ENCODE data around the gene SCYL2.

- TF ChIP-seq PATZ1 (CRISPR knock-in tag; IDR thresholded peaks at IDR 0.05; ENCODE audit: borderline replicate concordance) (no peak), ZFP30 (CRISPR knock-in tag; IDR thresholded peaks at IDR 0.05) (no peak), RARB (CRISPR knock-in tag; IDR thresholded peaks at IDR 0.05) (no peak), ARNTL (CRISPR knock-in tag; IDR thresholded peaks at IDR 0.05; ENCODE audit: borderline replicate concordance, low read depth) (no peak), TCF4 (CRISPR knock-in tag; IDR thresholded peaks at IDR 0.05; ENCODE audit: borderline replicate concordance) (no peak), GLIS3 (CRISPR knock-in tag; IDR thresholded peaks at IDR 0.05) (no peak), ZNF8 (CRISPR knock-in tag; IDR thresholded peaks at IDR 0.05) (no peak), BACH2 (CRISPR knock-in tag; IDR thresholded peaks at IDR 0.05; ENCODE audit: borderline replicate concordance) (no peak), CSDC2 (CRISPR knock-in tag; IDR thresholded peaks at IDR 0.05) (no peak), TSHZ2 (CRISPR knock-in tag; IDR thresholded peaks at IDR 0.05) (no peak)
These were observed 97.3 kb downstream of the SCYL2 start for GRCh38 chr12:100364324-100364723.
